GM03348 (cell line): ENCODE measurements around the gene SLC7A4.
A peak's percentile ranks its signal among the peaks of the same experiment; 100 is the strongest.

Source experiments
- DNase-seq: peaks from one replicate; pipeline ENCODE4 v3.0.0; 2012; ENCODE audit warnings: low spot score

Gene SLC7A4

GRCh38 chr22:20985720-20986119 is 46.6 kb downstream of the SLC7A4 start:
- no peak for DNase-seq

GRCh38 chr22:20983081-20983771 is 49.1 kb downstream of the SLC7A4 start:
- no peak for DNase-seq

GRCh38 chr22:20982563-20982882 is 49.8 kb downstream of the SLC7A4 start:
- DNase-seq, result no peak

DNA sequence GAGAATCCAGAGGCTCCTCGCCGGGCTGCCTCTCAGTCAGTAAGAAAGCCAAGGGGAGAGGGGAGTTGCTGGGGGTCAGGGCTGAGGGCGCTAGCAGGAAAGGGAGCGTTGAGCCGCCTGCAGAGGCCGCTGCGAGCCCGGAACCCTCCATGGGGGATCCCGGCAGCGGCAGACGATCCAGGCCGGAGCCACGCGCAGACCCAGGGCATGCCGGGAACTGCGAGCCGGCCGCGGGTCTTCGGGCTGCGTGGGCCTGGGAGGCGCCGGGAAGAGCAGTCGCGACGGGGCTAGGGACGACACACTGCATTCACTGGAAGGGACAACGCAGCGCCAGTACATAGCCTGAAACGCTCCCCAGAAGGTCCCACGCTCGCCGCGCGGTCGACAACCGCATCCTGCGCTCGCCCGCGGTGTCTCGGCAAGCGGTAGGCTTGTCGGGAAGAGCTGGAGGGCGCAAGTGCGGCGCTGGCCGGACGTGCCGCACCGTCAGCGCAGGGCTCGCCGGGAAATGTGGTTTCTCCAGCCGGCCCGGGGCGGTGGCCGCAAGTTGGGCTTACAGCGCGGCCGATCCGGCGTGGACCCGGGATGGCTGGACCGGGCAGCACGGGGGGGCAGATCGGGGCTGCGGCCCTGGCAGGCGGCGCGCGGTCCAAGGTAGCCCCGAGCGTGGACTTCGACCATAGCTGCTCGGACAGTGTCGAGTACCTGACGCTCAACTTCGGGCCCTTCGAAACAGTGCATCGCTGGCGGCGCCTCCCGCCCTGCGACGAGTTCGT is 50.4 kb downstream of the SLC7A4 start, which contains the start of gene LZTR1:
Gene LZTR1 (plus strand): TSS at position 511 of the 776 bp plus-strand sequence. CDS start 75 bp downstream, at position 586.
- DNase-seq, result peak; percentile 94

GRCh38 chr22:20980938-20981722 is 51.2 kb downstream of the SLC7A4 start:
- DNase-seq, result no peak

GRCh38 chr22:20980523-20980922 is 51.8 kb downstream of the SLC7A4 start:
- DNase-seq, result no peak

DNA sequence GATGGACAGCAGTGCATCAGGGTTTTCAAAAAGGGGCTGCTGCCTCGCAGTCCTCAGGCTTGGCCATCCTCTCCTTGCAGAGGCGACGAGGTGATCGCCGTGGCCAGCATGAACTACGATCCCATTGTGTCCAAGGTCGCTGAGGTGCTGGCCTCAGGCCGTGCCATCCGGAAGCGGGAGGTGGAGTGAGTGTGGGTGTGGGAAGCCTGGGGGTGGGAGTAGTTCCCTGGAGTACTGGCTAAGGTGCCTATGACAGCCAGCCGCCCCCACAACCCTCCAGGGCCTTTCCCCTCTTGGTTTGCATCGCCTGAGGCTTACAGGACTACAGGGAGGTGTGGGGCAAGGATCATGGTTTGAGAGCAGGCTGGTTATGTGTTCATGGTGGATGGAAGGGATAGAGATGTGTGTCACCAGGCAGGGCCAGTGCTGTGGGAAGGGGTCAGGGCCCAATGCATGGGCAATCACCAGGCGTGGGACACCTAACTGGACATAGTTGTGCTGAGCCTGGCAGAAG is 52.4 kb downstream of the SLC7A4 start:
- DNase-seq, result no peak

GRCh38 chr22:20979243-20979809 is 53.0 kb downstream of the SLC7A4 start:
- peak; percentile 71 for DNase-seq
